ENCODE results near the gene C2CD2L.

- TF ChIP-seq CTCF (IDR thresholded peaks at IDR 0.05) (no peak), POLR2A (IDR thresholded peaks at IDR 0.05) (no peak)
Observed at GRCh38 chr11:119091966-119092879, 14.9 kb upstream of the C2CD2L start.
